GM12878 (cell line): ENCODE data around the gene HS1BP3. TPM values are rescaled to one million over a fixed set of nuclear protein-coding genes. Genes with fewer than 3 reads are reported as not detected.

ENCODE experiments used
- ATAC-seq: fragments of 200-7000 bp; cut with Tn5 transposase; 3 replicates; pipeline ENCODE4 v1.9.1; 2020; ENCODE audit warnings: mild to moderate bottlenecking, moderate library complexity
- BruUV-seq: library from RNA; stranded (reverse); fragments of 400-500 nt; replicated peaks from 2 replicates; lab custom pipeline; 2021; lab: Mats Ljungman, UMichigan
- CTCF ChIA-PET: fragments of 300-600 bp; sonication (Branson Sonifier 250); formaldehyde crosslinking; extraction: SDS; loops from one replicate; lab custom pipeline; 2021; ENCODE audit warnings: inconsistent platforms; lab: Yijun Ruan, JAX
- POLR2A ChIA-PET: fragments of 350-600 bp; formaldehyde crosslinking; extraction: SDS; loops from one replicate; lab custom pipeline; 2021; ENCODE audit warnings: inconsistent platforms; lab: Charles Lee
- RAD21 ChIA-PET: fragments of 300-600 bp; sonication (Branson Sonifier 250); formaldehyde crosslinking; loops from one replicate; lab custom pipeline; 2023; ENCODE audit warnings: antibody characterized with exemption; ENCODE audit not compliant: unreplicated experiment; lab: Charles Lee
- SMC1A ChIA-PET: fragments of 300-600 bp; sonication (Branson Sonifier 250); formaldehyde crosslinking; loops from one replicate; lab custom pipeline; 2023; ENCODE audit not compliant: unreplicated experiment, uncharacterized antibody; lab: Charles Lee
- DNase-seq: peaks from one replicate; pipeline ENCODE4 v3.0.0-alpha.2; 2011; ENCODE audit warnings: low read depth, low spot score
- FAIRE-seq: peaks from 3 replicates; lab custom pipeline; 2011; peaks lifted over from hg19 to GRCh38; lab: Jason Lieb, UNC
- H2AFZ ChIP-seq: 2 replicates; pipeline ENCODE4 v1.6.0; 2011; ENCODE audit warnings: low read depth, low read length, control low read depth; ENCODE audit not compliant: control insufficient read depth
- H3K27ac ChIP-seq: 2 replicates; pipeline ENCODE4 v1.5.1; 2011; ENCODE audit warnings: control low read depth; ENCODE audit not compliant: control insufficient read depth, insufficient read depth
- H3K27me3 ChIP-seq, 2 experiments: replicated peaks in 1 of 2; 2 replicates each; pipeline versions ENCODE4 v1.6.0 to v1.6.1; 2011; ENCODE audit warnings: low read length in 1 of 2; ENCODE audit not compliant: control insufficient read depth in 2 of 2, insufficient read depth in 2 of 2
- H3K36me3 ChIP-seq, 2 experiments: 2 replicates each; pipeline ENCODE4 v1.5.1; 2011; ENCODE audit warnings: low read length in 1 of 2; ENCODE audit not compliant: control insufficient read depth in 2 of 2, insufficient read depth in 2 of 2
- H3K4me1 ChIP-seq: 2 replicates; pipeline ENCODE4 v1.6.1; 2011; ENCODE audit warnings: mild to moderate bottlenecking, low read length, moderate library complexity, mixed read lengths; ENCODE audit not compliant: control insufficient read depth, insufficient read depth
- H3K4me2 ChIP-seq: 2 replicates; pipeline ENCODE4 v1.6.0; 2011; ENCODE audit warnings: control low read depth; ENCODE audit not compliant: control insufficient read depth, insufficient read depth
- H3K4me3 ChIP-seq: fragments of 200-600 bp; sonication (generic); 2 replicates; pipeline ENCODE4 v1.5.1; 2016
- H3K79me2 ChIP-seq: 2 replicates; pipeline ENCODE4 v1.6.0; 2011; ENCODE audit warnings: low read length; ENCODE audit not compliant: control insufficient read depth, insufficient read depth
- H3K9ac ChIP-seq: 2 replicates; pipeline ENCODE4 v1.8.0; 2011; ENCODE audit warnings: low read length, control low read depth, mixed read lengths; ENCODE audit not compliant: control insufficient read depth, insufficient read depth
- H3K9me3 ChIP-seq: replicated peaks from 3 replicates; pipeline ENCODE4 v1.5.1; 2011; ENCODE audit warnings: mild to moderate bottlenecking, low read length; ENCODE audit not compliant: control insufficient read depth, insufficient read depth
- H4K20me1 ChIP-seq: 2 replicates; pipeline ENCODE4 v1.6.0; 2011; ENCODE audit not compliant: control insufficient read depth, insufficient read depth
- BCL11A ChIP-seq: IDR thresholded peaks from 2 replicates; pipeline ENCODE4 v1.6.1; 2011; ENCODE audit warnings: low read depth, low read length
- DPF2 ChIP-seq: fragments of 450-650 bp; IDR thresholded peaks from 2 replicates; pipeline ENCODE4 v1.6.1; 2017; ENCODE audit warnings: mild to moderate bottlenecking
- EGR1 ChIP-seq, 2 experiments: IDR thresholded peaks; 1 replicate in 1 of 2; 2 replicates in 1 of 2; pipeline ENCODE4 v1.6.1; 2011 to 2012; ENCODE audit warnings: low read depth in 2 of 2, low read length in 2 of 2, borderline replicate concordance in 1 of 2, mild to moderate bottlenecking in 1 of 2, moderate library complexity in 1 of 2
- MYC ChIP-seq: IDR thresholded peaks from 2 replicates; pipeline ENCODE4 v1.6.1; 2011; ENCODE audit warnings: mild to moderate bottlenecking, low read length, moderate library complexity, inconsistent platforms; ENCODE audit not compliant: insufficient read depth, insufficient replicate concordance, insufficient read length, severe bottlenecking
- NFYA ChIP-seq: IDR thresholded peaks from 2 replicates; pipeline ENCODE4 v1.6.1; 2011; ENCODE audit warnings: low read depth, mild to moderate bottlenecking, low read length, improper control_type of control experiment, borderline replicate concordance
- SMAD5 ChIP-seq: IDR thresholded peaks from 2 replicates; pipeline ENCODE4 v1.6.1; 2016; ENCODE audit warnings: antibody characterized with exemption, low read depth
- SREBF2 ChIP-seq: IDR thresholded peaks from 2 replicates; pipeline ENCODE4 v1.6.1; 2012; ENCODE audit warnings: mild to moderate bottlenecking, low read length
- WGBS: methylation state at CpG from one replicate; pipeline ENCODE4 v1.1.6; 2016; ENCODE audit warnings: low lambda C conversion rate; ENCODE audit not compliant: insufficient replicate concordance, insufficient coverage; ENCODE audit errors: missing lambda C conversion rate; 5-methylcytosine and 5-hydroxymethylcytosine counted together
- in situ Hi-C: fragments of 300-500 bp; cut with MboI; formaldehyde crosslinking; loops from 9 replicates; pipeline ENCODE4 v1.14.3; 2018; ENCODE audit warnings: mixed read lengths
- intact Hi-C: fragments of 100-400 bp; cut with micrococcal nuclease; formaldehyde crosslinking; loops from one replicate; pipeline ENCODE4 v1.14.2; 2022; ENCODE audit not compliant: unreplicated experiment
- polyA plus RNA-seq, 11 experiments: library from polyadenylated mRNA; depleted of rRNA in 4 of 11; unstranded in 6 of 11; stranded (reverse) in 5 of 11; fragments of >200 nt; fragmentation: Nextera tagmentation in 4 of 11; fragmentation: Illumina TruSeq in 1 of 11; extraction: Ambion mirVana in 4 of 11; extraction: Trizol in 1 of 11; gene quantifications; 1 replicate in 1 of 11; 2 replicates in 10 of 11; pipeline versions ENCODE4 v1.2.1 to v1.2.3, GENCODE V29; 2011 to 2016; ENCODE audit warnings: inconsistent platforms in 2 of 11, missing spikeins in 2 of 11, low read depth in 1 of 11
- total RNA-seq, 4 experiments: library from RNA; depleted of rRNA in 3 of 4; stranded (reverse); fragments of >200 nt in 3 of 4; fragmentation: Illumina TruSeq in 1 of 4; extraction: Trizol in 1 of 4; gene quantifications; 2 replicates each; pipeline versions ENCODE4 v1.2.1 to v1.2.3, GENCODE V29; 2013 to 2021

The HS1BP3 gene
- total and polyA plus RNA-seq, 10 of the 15 experiments (the other 5 are each of a cell fraction or from before 2014, with no cell fraction given), result 0.47 to 7.2 (median 4.6) TPM

- no peaks in the 10 kb centered on the region for H3K36me3 ChIP-seq
- BruUV-seq, result no TSS peak
- no peak for TF ChIP-seq SMAD5
- no peak for TF ChIP-seq SREBF2
- TF ChIP-seq BCL11A, result no peak
- TF ChIP-seq EGR1 (IDR thresholded peaks at IDR 0.05; ENCODE audit: borderline replicate concordance in 1 of 2, low read depth in 2 of 2, low read length in 2 of 2), result no peak
- no peak for TF ChIP-seq MYC
- no peak for TF ChIP-seq DPF2
- no peak for TF ChIP-seq NFYA
- H3K4me2 ChIP-seq, result no peak overlapping the region
- H3K9me3 ChIP-seq, result no peaks in the 10 kb centered on the region; the same call in 2 of the 3 replicates
- ChIA-PET CTCF (interaction anchor here (2.3 kb wide), 1 partner anchor 20 kb away, joined by 12 read pairs; the partner anchor contains the start of gene HS1BP3), SMC1A (no interaction called here), POLR2A (no interaction called here), RAD21 (no interaction called here)
- peaks cover 16 to 18% of the 10 kb centered on the region in 2 experiments for H3K27me3 ChIP-seq
- in situ Hi-C loops (loop anchor here (25.0 kb wide), 1 partner anchor 441 kb away; the partner anchor contains the start of gene TDRD15), intact Hi-C loops (no loop called here)
- peaks cover 18% of the 10 kb centered on the region for H3K4me1 ChIP-seq
- no peak for ATAC-seq
- H3K4me3 ChIP-seq, result no peak overlapping the region
- no peak for DNase-seq
- H4K20me1 ChIP-seq, result no peaks in the 10 kb centered on the region
- no peaks in the 10 kb centered on the region for H3K79me2 ChIP-seq
- WGBS, result 92% methylated on average over 30 of the region's 60 CpGs
- no peak overlapping the region for H3K9ac ChIP-seq
- no peak for FAIRE-seq
- no peak overlapping the region for H3K27ac ChIP-seq
- no peak overlapping the region for H2AFZ ChIP-seq
Observed at GRCh38 chr2:20671036-20671735, 20.3 kb upstream of the HS1BP3 start.
